K562 (cell line): ENCODE results near the gene APLNR. TPM values are rescaled to one million over a fixed set of nuclear protein-coding genes. Genes with fewer than 3 reads are reported as not detected.

Source experiments
- ATAC-seq: fragments of 200-7000 bp; cut with Tn5 transposase; 3 replicates; pipeline ENCODE4 v1.9.1; 2020; ENCODE audit warnings: moderate library complexity
- BruUV-seq: library from RNA; stranded (reverse); fragments of 400-500 nt; replicated peaks from 2 replicates; lab custom pipeline; 2021; lab: Mats Ljungman, UMichigan
- CTCF ChIA-PET: fragments of 300-600 bp; formaldehyde crosslinking; extraction: SDS; loops from one replicate; lab custom pipeline; 2021; ENCODE audit warnings: low intra/inter-chr PET ratio; lab: Yijun Ruan, JAX
- POLR2A ChIA-PET: fragments of 300-600, 350-650 bp; sonication (Branson Sonifier 250); formaldehyde crosslinking; extraction: SDS; loops from one replicate; lab custom pipeline; 2021; ENCODE audit warnings: antibody characterized with exemption, inconsistent platforms; lab: Yijun Ruan, JAX
- DNase-seq, 4 experiments: peaks; one replicate each; pipeline versions ENCODE4 v3.0.0 to v3.0.0-alpha.2; 2011 to 2018; ENCODE audit warnings: low spot score in 3 of 4, mixed read lengths in 3 of 4; ENCODE audit errors: extremely low read depth in 1 of 4
- FAIRE-seq: peaks from 2 replicates; lab custom pipeline; 2011; peaks lifted over from hg19 to GRCh38; lab: Jason Lieb, UNC
- H2AFZ ChIP-seq: 2 replicates; pipeline ENCODE4 v1.6.0; 2011; ENCODE audit warnings: low read depth, low read length, control low read depth, inconsistent platforms
- H3K27ac ChIP-seq: fragments of 200-600 bp; 3 replicates; pipeline ENCODE4 v1.8.0; 2011; ENCODE audit warnings: low read depth, mild to moderate bottlenecking, control low read depth, inconsistent platforms, low read length, moderate library complexity, mixed read lengths; ENCODE audit errors: extremely low read depth
- H3K27me3 ChIP-seq, 2 experiments: fragments of 300-600 bp in 1 of 2; 2 replicates in 1 of 2; 3 replicates in 1 of 2; pipeline versions ENCODE4 v1.6.0 to v1.8.0; 2011; ENCODE audit warnings: inconsistent platforms in 2 of 2, low read length in 2 of 2, mild to moderate bottlenecking in 1 of 2, mixed read lengths in 1 of 2, moderate library complexity in 1 of 2; ENCODE audit not compliant: control insufficient read depth in 2 of 2, insufficient read depth in 2 of 2
- H3K36me3 ChIP-seq: fragments of 300-600 bp; 3 replicates; pipeline ENCODE4 v1.8.0; 2011; ENCODE audit warnings: mild to moderate bottlenecking, low read length, inconsistent platforms; ENCODE audit not compliant: control insufficient read depth, insufficient read depth
- H3K4me1 ChIP-seq, 2 experiments: fragments of 200-600 bp in 1 of 2; replicated peaks in 1 of 2; 2 replicates in 1 of 2; 3 replicates in 1 of 2; pipeline versions ENCODE4 v1.5.1 to v1.8.0; 2011; ENCODE audit warnings: inconsistent platforms in 2 of 2, low read length in 2 of 2, mild to moderate bottlenecking in 1 of 2, mixed read lengths in 1 of 2, moderate library complexity in 1 of 2; ENCODE audit not compliant: control insufficient read depth in 2 of 2, insufficient read depth in 2 of 2
- H3K4me2 ChIP-seq: 2 replicates; pipeline ENCODE4 v1.6.1; 2011; ENCODE audit warnings: low read length, control low read depth, inconsistent platforms, mixed read lengths; ENCODE audit not compliant: insufficient read depth
- H3K4me3 ChIP-seq: fragments of 200-600 bp; sonication (generic), shearing (Covaris generic); 2 replicates; pipeline ENCODE4 v1.5.1; 2016; ENCODE audit warnings: control low read depth, inconsistent platforms
- H3K79me2 ChIP-seq: fragments of 200-600 bp; 3 replicates; pipeline ENCODE4 v1.8.0; 2011; ENCODE audit warnings: low read length, inconsistent platforms; ENCODE audit not compliant: control insufficient read depth, insufficient read depth
- H3K9ac ChIP-seq, 2 experiments: 2 replicates each; pipeline versions ENCODE4 v1.6.0 to v1.6.1; 2011; ENCODE audit warnings: low read depth in 2 of 2, low read length in 2 of 2, control low read depth in 1 of 2, inconsistent platforms in 1 of 2, mild to moderate bottlenecking in 1 of 2, mixed read lengths in 1 of 2; ENCODE audit not compliant: insufficient read depth in 1 of 2
- H3K9me1 ChIP-seq: one replicate; pipeline ENCODE4 v1.6.0; 2011; ENCODE audit warnings: inconsistent platforms, mild to moderate bottlenecking, low read length, moderate library complexity; ENCODE audit not compliant: control insufficient read depth, insufficient read depth
- H3K9me3 ChIP-seq: replicated peaks from 2 replicates; pipeline ENCODE4 v1.5.1; 2011; ENCODE audit warnings: low read depth, low read length, inconsistent platforms; ENCODE audit not compliant: control insufficient read depth, insufficient read depth
- H4K20me1 ChIP-seq: replicated peaks from 2 replicates; pipeline ENCODE4 v1.6.1; 2011; ENCODE audit warnings: low read length, inconsistent platforms, mixed read lengths; ENCODE audit not compliant: control insufficient read depth, insufficient read depth
- ATF3 ChIP-seq, 2 experiments: fragments of 450-650 bp in 1 of 2; sonication (generic) in 1 of 2; formaldehyde crosslinking in 1 of 2; IDR thresholded peaks in 1 of 2; conservative IDR thresholded peaks in 1 of 2; 2 replicates each; pipeline versions ENCODE4 v1.6.1 to v1.8.1; 2016 to 2023; ENCODE audit warnings: mild to moderate bottlenecking in 2 of 2, moderate library complexity in 2 of 2, inconsistent platforms in 1 of 2, missing genetic modification reagents in 1 of 2
- CEBPB ChIP-seq: fragments of 450-650 bp; IDR thresholded peaks from 2 replicates; pipeline ENCODE4 v1.6.1; 2016; ENCODE audit warnings: missing genetic modification characterization, missing compliant biosample characterization
- ETS2 ChIP-seq: IDR thresholded peaks from 2 replicates; pipeline ENCODE4 v1.6.1; 2016; ENCODE audit warnings: borderline replicate concordance, missing genetic modification characterization, mild to moderate bottlenecking, moderate library complexity, missing compliant biosample characterization; ENCODE audit not compliant: poor library complexity, severe bottlenecking
- EWSR1 ChIP-seq: fragments of 450-650 bp; IDR thresholded peaks from 2 replicates; pipeline ENCODE4 v1.6.1; 2018; ENCODE audit warnings: borderline replicate concordance, mild to moderate bottlenecking, low read depth, moderate library complexity; ENCODE audit not compliant: partially characterized antibody
- HCFC1 ChIP-seq: IDR thresholded peaks from 2 replicates; pipeline ENCODE4 v1.6.1; 2012; ENCODE audit warnings: low read depth, low read length, improper control_type of control experiment
- HNRNPL ChIP-seq: fragments of 200-400 bp; formaldehyde crosslinking; IDR thresholded peaks from 2 replicates; pipeline ENCODE4 v1.6.1; 2017; ENCODE audit warnings: low read depth, mild to moderate bottlenecking, low read length
- ILF3 ChIP-seq: fragments of 450-650 bp; IDR thresholded peaks from 2 replicates; pipeline ENCODE4 v1.6.1; 2018; ENCODE audit warnings: antibody characterized with exemption, mild to moderate bottlenecking, moderate library complexity, borderline replicate concordance
- KLF16 ChIP-seq: IDR thresholded peaks from 2 replicates; pipeline ENCODE4 v1.6.1; 2016; ENCODE audit warnings: antibody characterized with exemption
- TAF15 ChIP-seq: fragments of 200-400 bp; formaldehyde crosslinking; IDR thresholded peaks from 2 replicates; pipeline ENCODE4 v1.6.1; 2017; ENCODE audit warnings: mild to moderate bottlenecking, low read depth, low read length, moderate library complexity
- TEAD4 ChIP-seq, 2 experiments: sonication (generic) in 1 of 2; formaldehyde crosslinking in 1 of 2; IDR thresholded peaks; 2 replicates each; pipeline versions ENCODE4 v1.6.1 to v1.8.0; 2012 to 2022; ENCODE audit warnings: borderline replicate concordance in 1 of 2, inconsistent platforms in 1 of 2, low read length in 1 of 2, mild to moderate bottlenecking in 1 of 2, missing genetic modification reagents in 1 of 2
- WGBS: fragments of 100-300 bp; shearing (Covaris generic); methylation state at CpG from one replicate; pipeline ENCODE4 v1.1.6; 2016; ENCODE audit warnings: low coverage, mixed read lengths; ENCODE audit not compliant: insufficient coverage; ENCODE audit errors: missing lambda C conversion rate; 5-methylcytosine and 5-hydroxymethylcytosine counted together
- in situ Hi-C: fragments of 300-500 bp; cut with MboI; formaldehyde crosslinking; loops from 4 replicates; pipeline ENCODE4 v1.15.0; 2018; ENCODE audit warnings: inconsistent platforms, mixed read lengths
- intact Hi-C: fragments of 100-400 bp; cut with micrococcal nuclease; formaldehyde crosslinking; loops from 2 replicates; pipeline ENCODE4 v1.14.2; 2022
- polyA plus RNA-seq, 8 experiments: library from polyadenylated mRNA; depleted of rRNA in 4 of 8; stranded (reverse) in 5 of 8; unstranded in 3 of 8; fragments of >200 nt; fragmentation: Nextera tagmentation in 2 of 8; fragmentation: Illumina TruSeq in 1 of 8; extraction: Ambion mirVana in 2 of 8; extraction: Trizol in 1 of 8; gene quantifications; 2 replicates each; pipeline versions ENCODE4 v1.2.1 to v1.2.3, GENCODE V29; 2011 to 2014; ENCODE audit warnings: inconsistent platforms in 1 of 8, missing spikeins in 1 of 8
- total RNA-seq, 7 experiments: library from RNA; depleted of rRNA in 6 of 7; stranded (reverse); fragments of >200 nt in 6 of 7; fragmentation: Illumina TruSeq in 2 of 7; extraction: Trizol in 2 of 7; gene quantifications; 2 replicates each; pipeline versions ENCODE4 v1.2.1 to v1.2.3, GENCODE V29; 2011 to 2021; ENCODE audit warnings: low replicate concordance in 1 of 7
- TF ChIP-seq, protein P1 (sequence below): fragments of 450-650 bp; IDR thresholded peaks from 2 replicates; pipeline ENCODE4 v1.6.1; 2016; ENCODE audit warnings: missing biosample characterization, missing genetic modification characterization
- TF ChIP-seq, protein P2 (sequence below): sonication (generic); formaldehyde crosslinking; IDR thresholded peaks from 2 replicates; pipeline ENCODE4 v1.8.0; 2022; ENCODE audit warnings: missing genetic modification reagents, mild to moderate bottlenecking, moderate library complexity, borderline replicate concordance
- TF ChIP-seq, protein P3 (sequence below): fragments of 450-650 bp; IDR thresholded peaks from 2 replicates; pipeline ENCODE4 v1.6.1; 2018; ENCODE audit not compliant: partially characterized antibody

APLNR gene
- total and polyA plus RNA-seq, 9 of the 15 experiments (the other 6 are each of a cell fraction or from before 2014, with no cell fraction given), result 0.15 to 2.0 (median 0.65) TPM

DNA sequence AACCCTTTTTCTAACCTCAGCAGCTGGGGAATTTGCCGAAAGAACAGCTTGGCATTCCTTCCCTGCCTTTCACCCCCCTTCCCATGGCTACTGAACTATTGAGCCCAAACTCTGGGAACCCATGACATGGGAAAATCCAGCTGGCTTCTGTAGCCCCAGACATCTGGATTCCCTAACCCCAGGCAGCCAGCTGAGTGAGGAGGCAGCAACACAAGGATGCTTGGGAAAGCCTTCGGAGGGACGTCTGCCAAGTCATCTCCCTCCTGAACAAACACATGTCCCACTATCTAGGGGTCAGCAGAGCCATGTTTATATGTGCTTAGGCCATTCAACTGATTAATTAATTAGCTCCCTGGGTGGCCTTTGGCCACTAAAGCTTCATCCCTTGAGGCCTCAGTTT, 33.7 kb downstream of the APLNR start:
- H3K9ac ChIP-seq, result no peak overlapping the region
- in situ Hi-C loops (no loop called here), intact Hi-C loops (no loop called here)
- H3K9me1 ChIP-seq, result no peaks in the 10 kb centered on the region
- H4K20me1 ChIP-seq, result no peaks in the 10 kb centered on the region
- no peak overlapping the region for H3K4me2 ChIP-seq
- H3K27ac ChIP-seq, result no peak overlapping the region
- no TSS peak for BruUV-seq
- no peak for TF ChIP-seq KLF16
- TF ChIP-seq ILF3, result no peak
- no peak for TF ChIP-seq ETS2
- TF ChIP-seq, protein P1, sequence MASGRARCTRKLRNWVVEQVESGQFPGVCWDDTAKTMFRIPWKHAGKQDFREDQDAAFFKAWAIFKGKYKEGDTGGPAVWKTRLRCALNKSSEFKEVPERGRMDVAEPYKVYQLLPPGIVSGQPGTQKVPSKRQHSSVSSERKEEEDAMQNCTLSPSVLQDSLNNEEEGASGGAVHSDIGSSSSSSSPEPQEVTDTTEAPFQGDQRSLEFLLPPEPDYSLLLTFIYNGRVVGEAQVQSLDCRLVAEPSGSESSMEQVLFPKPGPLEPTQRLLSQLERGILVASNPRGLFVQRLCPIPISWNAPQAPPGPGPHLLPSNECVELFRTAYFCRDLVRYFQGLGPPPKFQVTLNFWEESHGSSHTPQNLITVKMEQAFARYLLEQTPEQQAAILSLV (tag), result no peak
- no peak for TF ChIP-seq HCFC1
- no peak for TF ChIP-seq CEBPB (tag)
- TF ChIP-seq TAF15, result no peak
- TF ChIP-seq, protein P2, sequence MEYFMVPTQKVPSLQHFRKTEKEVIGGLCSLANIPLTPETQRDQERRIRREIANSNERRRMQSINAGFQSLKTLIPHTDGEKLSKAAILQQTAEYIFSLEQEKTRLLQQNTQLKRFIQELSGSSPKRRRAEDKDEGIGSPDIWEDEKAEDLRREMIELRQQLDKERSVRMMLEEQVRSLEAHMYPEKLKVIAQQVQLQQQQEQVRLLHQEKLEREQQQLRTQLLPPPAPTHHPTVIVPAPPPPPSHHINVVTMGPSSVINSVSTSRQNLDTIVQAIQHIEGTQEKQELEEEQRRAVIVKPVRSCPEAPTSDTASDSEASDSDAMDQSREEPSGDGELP (CRISPR knock-in tag), result no peak
- no peak for TF ChIP-seq ATF3 (IDR thresholded peaks at IDR 0.05)
- TF ChIP-seq ATF3 (CRISPR knock-in tag; conservative IDR thresholded peaks at IDR 0.05), result no peak
- no peak for TF ChIP-seq EWSR1
- TF ChIP-seq TEAD4 (IDR thresholded peaks at IDR 0.05; ENCODE audit: low read length), result no peak
- no peak for TF ChIP-seq TEAD4 (CRISPR knock-in tag; IDR thresholded peaks at IDR 0.05; ENCODE audit: borderline replicate concordance)
- TF ChIP-seq HNRNPL, result no peak
- TF ChIP-seq, protein P3, sequence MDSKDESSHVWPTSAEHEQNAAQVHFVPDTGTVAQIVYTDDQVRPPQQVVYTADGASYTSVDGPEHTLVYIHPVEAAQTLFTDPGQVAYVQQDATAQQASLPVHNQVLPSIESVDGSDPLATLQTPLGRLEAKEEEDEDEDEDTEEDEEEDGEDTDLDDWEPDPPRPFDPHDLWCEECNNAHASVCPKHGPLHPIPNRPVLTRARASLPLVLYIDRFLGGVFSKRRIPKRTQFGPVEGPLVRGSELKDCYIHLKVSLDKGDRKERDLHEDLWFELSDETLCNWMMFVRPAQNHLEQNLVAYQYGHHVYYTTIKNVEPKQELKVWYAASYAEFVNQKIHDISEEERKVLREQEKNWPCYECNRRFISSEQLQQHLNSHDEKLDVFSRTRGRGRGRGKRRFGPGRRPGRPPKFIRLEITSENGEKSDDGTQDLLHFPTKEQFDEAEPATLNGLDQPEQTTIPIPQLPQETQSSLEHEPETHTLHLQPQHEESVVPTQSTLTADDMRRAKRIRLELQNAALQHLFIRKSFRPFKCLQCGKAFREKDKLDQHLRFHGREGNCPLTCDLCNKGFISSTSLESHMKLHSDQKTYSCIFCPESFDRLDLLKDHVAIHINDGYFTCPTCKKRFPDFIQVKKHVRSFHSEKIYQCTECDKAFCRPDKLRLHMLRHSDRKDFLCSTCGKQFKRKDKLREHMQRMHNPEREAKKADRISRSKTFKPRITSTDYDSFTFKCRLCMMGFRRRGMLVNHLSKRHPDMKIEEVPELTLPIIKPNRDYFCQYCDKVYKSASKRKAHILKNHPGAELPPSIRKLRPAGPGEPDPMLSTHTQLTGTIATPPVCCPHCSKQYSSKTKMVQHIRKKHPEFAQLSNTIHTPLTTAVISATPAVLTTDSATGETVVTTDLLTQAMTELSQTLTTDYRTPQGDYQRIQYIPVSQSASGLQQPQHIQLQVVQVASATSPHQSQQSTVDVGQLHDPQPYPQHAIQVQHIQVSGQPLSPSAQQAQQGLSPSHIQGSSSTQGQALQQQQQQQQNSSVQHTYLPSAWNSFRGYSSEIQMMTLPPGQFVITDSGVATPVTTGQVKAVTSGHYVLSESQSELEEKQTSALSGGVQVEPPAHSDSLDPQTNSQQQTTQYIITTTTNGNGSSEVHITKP, result no peak
- TF ChIP-seq, all 486 proteins: peak for 0
- Histone ChIP-seq H3K36me3 (no peaks in the 10 kb centered on the region), H3K9me3 (no peaks in the 10 kb centered on the region), H3K79me2 (no peaks in the 10 kb centered on the region), H3K27me3 (peaks cover 24 to 47% of the 10 kb centered on the region in 2 experiments), H3K4me1 (no peaks in the 10 kb centered on the region), H2AFZ (no peak overlapping the region), H3K4me3 (no peak overlapping the region)
- ChIA-PET CTCF (no interaction called here), POLR2A (interaction anchor here (0.6 to 1.5 kb wide), 4 partner anchors 10 to 108 kb away, joined by 3 read pairs; no protein-coding TSS in a partner anchor)
- DNase-seq (no peak), FAIRE-seq (no peak), ATAC-seq (no peak)
- 6% methylated on average over 3 of the region's 3 CpGs for WGBS
